AG08395 (cell line): ENCODE measurements around the gene MGAT5.

Experiments
- DNase-seq: peaks from one replicate; pipeline ENCODE4 v3.0.0; 2012; ENCODE audit warnings: mixed read lengths, low spot score

Gene MGAT5, protein sequence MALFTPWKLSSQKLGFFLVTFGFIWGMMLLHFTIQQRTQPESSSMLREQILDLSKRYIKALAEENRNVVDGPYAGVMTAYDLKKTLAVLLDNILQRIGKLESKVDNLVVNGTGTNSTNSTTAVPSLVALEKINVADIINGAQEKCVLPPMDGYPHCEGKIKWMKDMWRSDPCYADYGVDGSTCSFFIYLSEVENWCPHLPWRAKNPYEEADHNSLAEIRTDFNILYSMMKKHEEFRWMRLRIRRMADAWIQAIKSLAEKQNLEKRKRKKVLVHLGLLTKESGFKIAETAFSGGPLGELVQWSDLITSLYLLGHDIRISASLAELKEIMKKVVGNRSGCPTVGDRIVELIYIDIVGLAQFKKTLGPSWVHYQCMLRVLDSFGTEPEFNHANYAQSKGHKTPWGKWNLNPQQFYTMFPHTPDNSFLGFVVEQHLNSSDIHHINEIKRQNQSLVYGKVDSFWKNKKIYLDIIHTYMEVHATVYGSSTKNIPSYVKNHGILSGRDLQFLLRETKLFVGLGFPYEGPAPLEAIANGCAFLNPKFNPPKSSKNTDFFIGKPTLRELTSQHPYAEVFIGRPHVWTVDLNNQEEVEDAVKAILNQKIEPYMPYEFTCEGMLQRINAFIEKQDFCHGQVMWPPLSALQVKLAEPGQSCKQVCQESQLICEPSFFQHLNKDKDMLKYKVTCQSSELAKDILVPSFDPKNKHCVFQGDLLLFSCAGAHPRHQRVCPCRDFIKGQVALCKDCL

DNA sequence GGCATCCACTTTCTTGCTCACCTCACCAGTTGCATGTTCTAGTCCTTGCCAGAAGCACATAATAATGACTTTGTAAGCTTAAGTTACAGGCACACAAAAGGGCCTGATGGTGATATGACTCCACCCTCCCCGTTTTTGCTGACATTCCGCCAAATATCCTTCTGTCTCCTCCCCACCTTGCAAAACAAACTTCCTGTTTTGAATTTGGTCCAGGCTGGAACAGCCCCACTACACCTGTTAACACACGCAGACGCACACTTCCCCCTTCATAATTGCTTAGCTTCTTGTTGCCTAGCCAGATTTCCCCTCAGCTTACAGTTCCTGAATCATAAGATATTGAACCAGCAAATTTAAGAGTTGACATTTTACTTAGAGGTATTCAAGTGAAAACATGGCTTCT lies at the start of gene MGAT5:
Gene MGAT5, plus strand, starts transcription at position 269 of the 400 bp plus-strand sequence. CDS start 332 bp downstream, outside the sequence.
- DNase-seq: no peak

DNA sequence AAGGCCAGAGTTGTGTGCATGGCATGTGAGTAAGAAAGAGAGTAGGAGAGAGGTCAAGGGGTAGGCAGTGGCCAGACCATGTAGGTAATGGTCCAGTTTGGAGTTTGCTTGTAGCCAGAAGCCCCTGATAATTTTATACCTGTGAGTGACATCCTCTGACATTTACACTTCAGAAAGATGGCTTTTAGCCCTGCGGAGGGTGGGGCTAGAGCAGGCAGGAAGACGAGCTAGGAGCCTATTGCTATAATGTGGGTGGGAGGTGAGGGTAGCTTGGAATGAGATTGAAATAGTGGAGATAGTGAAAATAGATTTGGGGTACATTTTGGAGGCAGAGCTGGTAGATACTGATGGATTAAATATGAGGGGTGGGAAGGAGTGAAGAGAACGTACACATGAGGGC lies 48.8 kb upstream of the MGAT5 start:
- no peak for DNase-seq

DNA sequence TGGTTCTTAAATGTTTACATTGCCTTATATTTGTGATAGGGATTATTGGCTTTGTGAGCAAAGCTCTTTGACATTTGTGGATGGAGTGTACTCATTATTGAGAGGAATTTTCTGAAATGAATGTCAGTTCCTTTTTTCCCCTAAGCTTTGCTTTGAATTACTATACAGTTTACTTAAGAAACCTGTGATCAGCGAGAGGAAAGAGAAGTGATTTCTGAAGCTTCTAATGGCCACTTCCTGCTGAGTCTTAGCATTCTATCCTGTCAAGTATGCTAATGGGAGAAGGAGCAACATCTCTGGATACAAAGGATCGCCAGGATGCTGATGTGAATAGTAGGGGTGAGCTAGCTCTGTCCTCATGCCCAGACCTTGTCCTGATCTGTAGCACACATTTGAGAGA lies 47.8 kb upstream of the MGAT5 start:
- DNase-seq: no peak

DNA sequence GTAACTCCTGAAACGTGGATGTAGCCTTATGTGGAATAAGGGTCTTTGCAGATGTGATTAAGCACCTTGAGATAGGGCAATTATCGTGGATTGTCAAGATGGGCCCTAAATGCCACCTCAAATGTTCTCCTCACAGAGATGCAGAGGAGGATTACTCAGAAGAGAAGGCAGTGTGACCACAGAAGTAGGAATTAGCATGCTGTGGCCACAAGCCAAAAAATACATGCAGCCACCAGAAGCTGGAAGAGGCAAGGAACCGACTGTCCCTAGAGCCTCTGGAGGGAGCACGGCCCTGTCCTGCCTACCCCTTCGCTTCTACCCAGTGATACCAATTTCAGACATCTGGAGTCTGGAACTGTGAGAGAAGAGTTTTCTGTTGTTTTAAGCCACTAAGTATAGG lies 47.3 kb upstream of the MGAT5 start:
- peak; percentile 62 for DNase-seq

DNA sequence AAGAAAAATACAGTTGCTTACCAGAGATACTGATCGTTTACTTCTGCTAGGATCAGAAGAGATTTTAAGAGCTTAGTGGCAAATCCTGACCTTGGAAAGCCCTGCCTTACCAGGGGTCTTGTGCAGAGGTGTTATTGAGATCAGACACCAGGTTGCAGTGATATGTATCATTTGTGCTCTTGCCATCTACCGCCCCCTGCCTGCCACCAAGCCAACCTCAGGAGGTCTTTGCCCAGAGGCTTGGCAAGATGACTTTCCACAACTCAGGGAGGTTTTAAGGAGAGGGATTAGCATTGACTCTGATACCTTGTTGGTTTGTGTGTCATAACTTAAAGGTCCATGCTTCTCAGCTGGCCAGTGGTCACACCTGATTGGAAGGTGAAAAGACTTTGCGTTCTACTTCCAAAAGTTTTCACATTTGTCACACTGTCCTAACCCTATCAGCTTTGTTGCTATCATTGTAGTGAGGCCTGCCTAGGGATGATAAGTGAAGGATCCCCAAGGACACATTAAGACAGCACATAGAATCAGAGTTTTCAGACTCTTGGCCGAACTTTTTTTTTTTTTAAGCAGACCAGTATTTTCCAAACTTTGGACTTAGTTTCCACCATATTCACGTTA lies 46.2 kb upstream of the MGAT5 start:
- DNase-seq: peak; percentile 53

DNA sequence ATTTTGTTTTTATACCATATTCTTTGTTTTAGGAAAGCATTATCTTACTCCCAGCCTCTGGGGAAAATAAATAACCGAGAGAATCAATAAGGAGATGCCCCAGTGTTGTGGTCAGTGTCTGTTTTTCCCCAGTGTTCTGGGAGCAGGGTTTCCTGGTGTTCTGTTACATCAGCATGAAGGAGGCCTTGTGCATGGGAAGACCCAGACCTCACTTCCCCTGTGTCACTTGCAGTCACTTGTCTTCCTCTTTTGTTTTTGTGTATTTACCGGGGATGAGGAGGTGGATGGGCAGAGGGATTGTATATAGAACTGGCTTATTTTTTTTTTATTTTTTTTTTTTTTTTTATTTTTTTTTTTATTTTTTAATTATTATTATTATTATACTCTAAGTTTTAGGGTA lies 45.0 kb upstream of the MGAT5 start:
- no peak for DNase-seq

DNA sequence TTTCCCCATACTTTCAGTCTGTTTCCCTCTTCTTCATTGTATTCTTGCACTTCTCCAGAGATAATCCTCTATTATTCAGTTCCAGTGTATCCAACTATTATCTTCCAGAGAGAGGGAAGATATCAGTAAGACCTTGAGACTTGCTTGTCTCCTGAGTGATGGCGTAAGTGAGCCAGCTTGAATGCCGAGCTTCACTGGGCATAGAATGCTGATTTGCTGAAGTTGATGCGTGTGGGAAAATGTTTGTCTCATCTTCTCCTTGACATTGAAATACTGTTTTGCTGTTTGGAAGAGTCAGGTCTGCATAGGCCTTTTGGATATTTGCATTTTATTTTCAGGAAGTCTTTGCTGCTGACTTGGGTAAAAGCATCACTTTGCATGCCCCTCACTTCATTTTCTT lies 41.1 kb upstream of the MGAT5 start:
- DNase-seq: no peak

DNA sequence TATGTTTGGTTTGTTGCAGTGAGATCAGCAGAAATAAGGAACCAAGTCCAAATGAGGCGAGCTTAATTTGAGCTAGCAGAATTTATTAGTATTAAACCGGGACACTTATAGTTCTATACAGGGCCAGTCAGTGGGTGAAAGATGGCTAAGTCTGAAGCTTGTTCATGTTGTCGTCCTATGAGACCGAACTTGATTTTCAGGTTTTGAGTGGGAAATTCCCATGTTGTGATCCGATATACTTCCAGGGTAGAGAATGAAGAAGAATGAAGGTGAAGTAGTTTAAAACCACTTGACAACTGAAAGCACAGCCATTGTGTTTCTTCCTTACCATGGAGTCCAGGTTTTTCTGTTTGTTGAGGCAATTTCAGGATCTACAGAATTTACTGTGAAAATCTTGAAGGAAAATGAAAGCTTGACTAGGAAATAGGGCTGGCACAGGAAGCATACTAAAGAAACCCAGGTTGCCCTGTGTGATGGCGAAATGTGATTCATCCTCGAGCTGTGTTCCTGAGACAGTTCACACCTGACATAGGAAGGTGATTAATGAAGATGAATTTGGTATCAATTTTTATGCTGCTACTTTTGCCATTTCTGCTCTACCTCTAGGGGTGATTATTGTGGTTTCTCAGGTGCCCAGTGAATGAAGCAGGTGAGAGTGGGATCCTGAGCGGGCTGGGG lies 37.6 kb upstream of the MGAT5 start:
- DNase-seq: no peak

DNA sequence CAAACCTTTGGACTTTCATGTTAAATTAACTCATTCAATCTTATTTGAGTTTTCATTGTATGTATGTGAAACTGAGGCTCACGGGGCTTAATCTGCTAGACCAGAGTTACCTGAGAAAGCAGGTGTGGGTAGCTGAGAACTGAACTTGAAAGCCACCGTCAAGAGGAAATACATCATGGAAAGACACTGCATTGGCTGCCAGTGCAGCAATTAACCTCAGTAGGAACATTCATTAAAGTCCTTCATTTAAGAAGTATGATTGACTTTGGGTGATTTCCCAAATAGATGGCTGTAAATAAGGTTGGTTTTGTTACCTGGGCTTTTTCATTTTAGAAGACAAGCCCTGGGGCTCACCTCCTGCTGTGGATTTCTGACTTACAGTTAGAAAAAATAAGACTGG lies 36.5 kb upstream of the MGAT5 start:
- no peak for DNase-seq

DNA sequence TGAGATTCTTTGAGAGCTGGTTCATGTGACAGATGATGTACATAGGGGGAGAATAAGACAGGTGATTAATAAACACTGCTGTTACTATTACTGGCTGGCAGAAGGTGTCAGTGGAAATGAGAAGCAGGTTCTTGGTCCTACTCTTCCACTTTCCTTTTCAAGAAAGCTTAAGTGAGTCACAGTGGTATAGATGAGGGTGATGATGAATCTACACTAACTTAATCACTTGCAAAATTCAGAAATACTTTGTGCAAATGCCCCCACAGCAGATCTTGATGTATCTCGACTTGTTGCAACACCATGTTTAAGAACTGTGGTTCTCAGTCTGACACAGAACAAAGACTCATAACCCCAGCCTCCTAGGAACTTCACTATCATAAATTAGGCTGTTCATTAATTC lies 35.9 kb upstream of the MGAT5 start:
- DNase-seq: no peak

DNA sequence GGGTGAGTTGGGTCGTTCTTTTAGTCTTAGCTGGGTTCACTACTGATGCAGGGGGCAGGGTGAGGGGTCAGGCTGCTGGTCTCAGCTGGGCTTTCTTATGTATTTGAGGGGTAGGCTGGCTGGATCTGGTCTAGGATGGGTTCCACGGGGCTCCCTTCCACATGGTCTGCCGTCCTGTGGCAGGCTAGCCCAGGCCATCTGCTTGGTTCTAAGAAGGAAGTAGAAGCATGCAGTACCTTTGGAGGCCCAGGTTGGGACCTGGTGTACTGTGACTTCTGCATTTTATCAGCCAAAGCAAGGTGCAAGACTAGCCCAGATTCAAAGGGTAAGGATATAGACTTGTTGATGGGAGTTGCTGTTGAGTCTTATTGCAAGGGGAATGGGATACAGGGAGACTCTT lies 35.5 kb upstream of the MGAT5 start:
- DNase-seq: no peak

DNA sequence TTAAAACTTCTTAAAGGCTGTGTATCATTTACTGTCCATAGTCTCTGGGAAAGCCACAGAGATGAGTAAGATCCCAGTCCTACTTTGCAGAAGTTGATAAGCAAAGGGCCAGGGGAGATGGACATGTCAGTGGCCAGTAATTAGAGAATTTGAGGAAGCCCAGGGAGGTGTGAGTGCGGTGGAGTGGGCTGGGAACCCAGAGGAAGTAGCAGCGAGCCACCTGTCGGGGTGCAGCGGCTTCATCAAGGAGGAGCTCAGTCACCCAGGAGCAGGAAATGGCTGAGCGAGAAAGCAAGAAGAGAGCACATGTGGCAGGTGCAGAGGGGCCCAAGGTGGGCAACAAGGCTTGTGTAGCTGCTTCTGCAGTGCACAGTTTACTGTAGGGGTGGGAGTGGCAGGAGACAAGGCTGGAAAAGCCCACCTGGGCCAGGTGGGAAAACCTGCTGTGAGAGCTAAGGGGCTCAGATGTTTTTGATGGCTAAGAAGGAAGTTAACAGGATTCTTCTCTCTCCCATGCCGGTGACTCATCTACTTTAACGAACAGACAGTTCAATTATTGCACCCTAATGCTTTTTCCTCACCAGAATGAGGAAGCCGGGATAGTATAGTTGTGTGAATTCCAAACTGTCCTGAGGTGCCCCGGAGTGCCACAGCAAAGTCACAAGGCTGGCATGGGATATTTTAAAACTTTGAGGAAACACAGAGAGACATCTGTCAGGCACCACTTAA lies 34.8 kb upstream of the MGAT5 start:
- DNase-seq: no peak

DNA sequence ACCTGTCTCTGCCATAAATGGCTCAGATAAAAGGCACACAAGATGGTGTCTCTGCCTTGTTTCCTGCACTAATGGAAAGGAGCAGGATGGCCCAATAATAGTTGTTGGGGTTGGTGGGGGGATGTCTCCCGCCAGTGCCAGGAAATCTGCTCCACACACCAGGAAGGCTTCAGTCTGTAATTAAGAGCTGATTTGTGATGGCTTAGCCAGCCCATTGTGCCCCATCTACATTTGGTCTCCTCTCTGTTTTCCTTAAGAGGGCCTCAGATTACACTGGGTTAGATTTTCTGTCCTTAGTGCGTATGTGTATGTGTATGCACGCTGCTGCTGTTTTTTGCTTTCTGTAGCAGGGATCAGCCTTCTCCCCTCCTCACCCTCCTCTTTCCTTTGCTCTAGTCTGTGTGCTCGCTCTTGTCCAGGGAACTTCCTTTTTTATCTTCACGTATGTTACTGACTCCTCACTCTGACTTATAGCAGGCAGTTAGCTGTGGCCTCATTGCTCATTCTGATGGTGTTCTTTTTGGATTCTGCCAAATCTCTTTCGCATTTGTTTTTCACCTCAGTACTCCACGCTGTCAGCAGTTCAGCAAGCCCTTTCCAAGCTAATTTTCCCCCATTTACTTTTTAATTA lies 33.4 kb upstream of the MGAT5 start:
- no peak for DNase-seq

DNA sequence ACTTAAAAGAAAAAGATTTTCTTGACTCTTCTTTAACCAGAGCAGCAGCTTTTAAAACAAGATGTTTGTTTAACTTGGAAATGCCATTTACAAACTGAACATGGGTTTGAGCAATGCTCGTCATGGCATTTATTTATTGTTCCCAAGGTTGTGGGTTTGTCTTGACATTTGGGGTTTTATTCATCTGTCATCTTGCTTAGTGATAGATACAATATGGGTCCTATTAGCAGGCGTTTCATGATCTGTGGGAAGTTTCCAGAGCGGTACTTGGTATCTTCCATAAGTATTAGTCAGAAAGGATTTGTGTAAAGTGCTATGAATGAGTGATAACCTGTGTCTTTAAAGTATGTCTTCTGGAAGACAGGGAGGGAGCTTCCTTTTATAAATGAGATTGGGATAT lies 29.9 kb upstream of the MGAT5 start:
- no peak for DNase-seq

DNA sequence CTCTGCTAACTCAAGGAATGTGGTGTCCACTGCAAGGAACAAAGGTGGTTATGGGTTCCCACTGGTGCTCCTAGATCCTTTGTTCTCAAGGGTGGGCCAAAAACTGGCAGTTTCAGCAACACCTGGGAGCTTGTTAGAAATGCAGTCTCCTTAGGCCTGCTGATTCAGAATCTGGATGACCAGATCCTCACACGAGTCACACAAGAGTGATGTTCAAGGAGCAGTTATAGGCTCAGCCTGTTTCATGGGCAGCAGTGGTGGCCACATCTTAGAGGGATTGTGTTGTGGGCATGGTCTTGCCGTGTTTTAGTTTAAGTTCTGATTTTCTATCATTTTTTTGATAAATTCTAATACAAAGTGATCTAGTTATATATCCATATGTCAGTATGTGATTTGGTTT lies 28.7 kb upstream of the MGAT5 start:
- DNase-seq: no peak

DNA sequence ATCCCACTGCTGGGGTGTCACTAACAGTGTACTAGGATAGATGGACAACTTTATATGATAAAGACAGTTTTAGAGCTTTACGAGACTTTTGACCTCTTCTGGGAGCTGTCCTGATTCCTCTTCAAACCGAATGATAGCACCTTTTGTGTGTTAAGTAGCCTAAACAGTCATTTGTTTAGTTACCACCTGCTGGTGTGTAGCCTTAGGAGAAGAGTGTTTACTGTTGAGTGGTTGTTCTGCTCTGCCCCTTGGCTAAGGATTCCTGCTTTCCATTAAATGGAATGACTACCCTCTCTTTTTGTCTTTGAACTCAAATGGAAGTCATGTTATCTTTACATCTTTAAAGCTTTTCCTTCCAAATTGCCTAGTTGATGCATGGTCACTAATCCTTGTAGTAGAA lies 28.0 kb upstream of the MGAT5 start:
- DNase-seq: no peak

DNA sequence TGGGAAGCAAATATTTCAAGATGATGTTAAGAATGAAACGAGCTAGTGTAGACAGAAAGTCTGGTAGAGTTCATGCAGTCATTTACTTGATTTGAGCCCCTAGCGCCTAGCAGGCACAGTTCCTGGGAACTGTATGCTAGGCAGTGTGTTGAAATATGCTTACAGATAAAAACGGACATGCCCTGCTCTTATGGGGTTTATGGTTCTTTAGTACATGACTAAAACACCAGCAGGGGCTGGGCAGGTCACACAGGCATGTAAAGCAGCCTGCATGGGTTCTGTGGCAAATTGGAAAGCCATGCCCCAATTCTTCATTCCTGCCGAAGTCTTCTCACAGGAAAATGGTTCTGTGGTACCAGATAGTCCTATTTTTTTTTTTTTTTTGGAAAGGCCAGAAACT lies 27.3 kb upstream of the MGAT5 start:
- no peak for DNase-seq

DNA sequence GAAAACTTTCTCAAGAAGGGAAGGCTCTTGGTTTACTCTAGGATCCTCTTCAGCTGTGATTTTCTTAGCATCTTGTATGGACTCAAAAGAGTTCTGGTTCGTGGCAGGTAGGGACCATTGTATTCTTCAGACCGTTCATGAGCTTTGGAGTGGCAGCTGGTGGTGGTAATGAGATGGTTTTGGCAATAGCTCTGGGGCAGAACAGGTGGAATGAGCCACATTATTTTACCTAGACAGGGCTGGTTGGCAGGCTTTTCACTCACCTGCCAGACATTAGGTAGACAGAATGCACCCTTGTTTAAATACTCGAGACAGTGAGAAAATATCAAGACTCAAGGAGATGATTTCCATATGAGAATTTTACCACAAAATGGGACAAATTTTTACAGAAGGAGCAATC lies 26.2 kb upstream of the MGAT5 start:
- no peak for DNase-seq

DNA sequence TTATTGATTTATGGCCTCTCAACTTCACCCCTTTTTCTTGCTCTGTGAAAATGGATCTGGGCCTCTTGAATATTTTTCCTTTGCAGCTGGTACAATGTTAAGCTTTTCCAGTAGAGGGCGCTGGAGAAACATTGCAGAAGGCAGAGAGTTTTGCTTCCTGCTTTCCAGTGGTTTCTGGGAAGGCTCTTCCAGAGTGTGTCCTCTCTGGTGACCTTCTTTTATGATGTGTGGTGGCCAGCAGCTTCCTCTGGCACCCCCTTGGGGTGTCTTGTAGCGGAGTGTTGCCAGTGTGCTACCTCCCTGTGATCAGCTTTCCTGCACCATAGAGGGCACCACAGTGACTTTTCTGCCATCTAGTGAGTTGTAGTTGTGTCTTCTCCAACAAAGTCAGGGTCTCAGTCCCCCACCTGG lies 25.4 kb upstream of the MGAT5 start:
- DNase-seq: no peak

DNA sequence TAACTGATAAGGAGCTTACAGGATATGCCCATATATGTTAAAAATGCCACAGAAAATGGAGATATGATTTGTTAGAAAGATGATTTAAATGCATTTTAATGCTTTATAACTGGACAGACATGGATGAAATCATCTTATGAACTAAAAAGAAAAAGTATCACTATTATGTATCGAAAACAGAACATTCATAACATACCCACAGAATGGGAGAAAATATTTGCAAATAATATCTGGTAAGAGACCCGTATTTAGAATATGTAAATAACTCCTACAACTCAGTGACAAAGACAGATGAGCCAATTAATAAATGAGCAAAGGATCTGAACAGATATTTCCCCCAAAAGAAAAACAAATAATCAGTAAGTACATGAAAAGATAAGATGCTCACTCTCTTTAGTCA lies 24.3 kb upstream of the MGAT5 start:
- no peak for DNase-seq

DNA sequence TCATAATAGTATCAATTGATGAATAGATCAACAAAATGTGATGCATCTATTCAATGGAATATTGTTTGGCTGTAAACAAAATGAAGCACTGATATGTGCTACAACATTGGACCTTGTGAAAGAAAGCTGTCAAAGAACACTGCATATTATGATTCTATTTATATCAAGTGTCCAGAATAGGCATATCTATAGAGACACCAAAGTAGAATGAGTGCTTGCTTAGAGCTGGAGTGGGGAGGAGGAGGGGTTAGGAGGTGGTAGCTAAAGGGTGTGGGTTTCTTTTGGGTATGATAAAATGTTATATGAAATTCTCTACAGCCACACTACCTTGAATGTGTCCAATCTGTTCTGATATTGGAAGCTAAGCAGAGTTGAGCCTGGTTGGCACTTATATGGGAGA lies 23.0 kb upstream of the MGAT5 start:
- DNase-seq: no peak
